HG03103 (cell line): Measurements from ENCODE around the gene TRAPPC14.

ENCODE experiments used
- ATAC-seq: cut with Tn5 transposase; IDR thresholded peaks from one replicate; pipeline ENCODE4 v1.9.1; 2021; ENCODE audit warnings: low read depth; ENCODE audit not compliant: unreplicated experiment

The TRAPPC14 gene

GRCh38 chr7:100127866-100128636 is 30.5 kb downstream of the TRAPPC14 start:
- ATAC-seq = no peak

- ATAC-seq = peak; percentile 61
These were observed 31.3 kb downstream of the TRAPPC14 start, which contains the start of gene MBLAC1 for GRCh38 chr7:100126931-100127865. MBLAC1 (plus strand) TSS chr7:100126967; CDS start chr7:100127396, 429 bp downstream.

GRCh38 chr7:100126239-100126930 is 32.1 kb downstream of the TRAPPC14 start:
- ATAC-seq = peak; percentile 21

- no peak for ATAC-seq
These were observed 34.0 kb downstream of the TRAPPC14 start for GRCh38 chr7:100124301-100125230.

- no peak for ATAC-seq
These were observed 36.0 kb downstream of the TRAPPC14 start for GRCh38 chr7:100122568-100122967.

- no peak for ATAC-seq
These were observed 36.5 kb downstream of the TRAPPC14 start for GRCh38 chr7:100122067-100122466.

GRCh38 chr7:100120733-100121036 is 37.8 kb downstream of the TRAPPC14 start:
- ATAC-seq = no peak

- ATAC-seq = peak; percentile 30
These were observed 38.4 kb downstream of the TRAPPC14 start for GRCh38 chr7:100119970-100120732.

GRCh38 chr7:100119072-100119969 is 39.2 kb downstream of the TRAPPC14 start, which contains the start of the genes CNPY4 and TAF6:
CNPY4 (plus strand) TSS chr7:100119634; CDS start chr7:100119745, 111 bp downstream.
TAF6 (minus strand) TSS chr7:100119358; CDS start chr7:100114209, 5,149 bp downstream.
- ATAC-seq = peak; percentile 62

- no peak for ATAC-seq
These were observed 40.0 kb downstream of the TRAPPC14 start for GRCh38 chr7:100118388-100119071.

- no peak for ATAC-seq
These were observed 43.5 kb downstream of the TRAPPC14 start for GRCh38 chr7:100115026-100115425.

GRCh38 chr7:100111914-100112313 is 46.6 kb downstream of the TRAPPC14 start:
- no peak for ATAC-seq

- ATAC-seq = no peak
These were observed 47.4 kb downstream of the TRAPPC14 start for GRCh38 chr7:100111156-100111555.

- ATAC-seq = no peak
These were observed 48.9 kb downstream of the TRAPPC14 start for GRCh38 chr7:100109521-100110163.

- ATAC-seq = no peak
These were observed 50.6 kb downstream of the TRAPPC14 start for GRCh38 chr7:100107890-100108289.

- ATAC-seq = no peak
These were observed 51.3 kb downstream of the TRAPPC14 start for GRCh38 chr7:100107125-100107737.
